Neural progenitor cell (in vitro differentiated cells): Measurements from ENCODE around the gene IFIT2.

ENCODE experiments used
- EZH2 ChIP-seq: fragments of 200-600 bp; sonication (generic); IDR thresholded peaks from 2 replicates; pipeline ENCODE4 v1.6.1; 2017; ENCODE audit warnings: antibody characterized with exemption, mild to moderate bottlenecking, moderate library complexity
- TF ChIP-seq, protein P1 (sequence below): fragments of 200-600 bp; sonication (generic); IDR thresholded peaks from 2 replicates; pipeline ENCODE4 v1.5.1; 2017; ENCODE audit warnings: antibody characterized with exemption, mild to moderate bottlenecking

DNA sequence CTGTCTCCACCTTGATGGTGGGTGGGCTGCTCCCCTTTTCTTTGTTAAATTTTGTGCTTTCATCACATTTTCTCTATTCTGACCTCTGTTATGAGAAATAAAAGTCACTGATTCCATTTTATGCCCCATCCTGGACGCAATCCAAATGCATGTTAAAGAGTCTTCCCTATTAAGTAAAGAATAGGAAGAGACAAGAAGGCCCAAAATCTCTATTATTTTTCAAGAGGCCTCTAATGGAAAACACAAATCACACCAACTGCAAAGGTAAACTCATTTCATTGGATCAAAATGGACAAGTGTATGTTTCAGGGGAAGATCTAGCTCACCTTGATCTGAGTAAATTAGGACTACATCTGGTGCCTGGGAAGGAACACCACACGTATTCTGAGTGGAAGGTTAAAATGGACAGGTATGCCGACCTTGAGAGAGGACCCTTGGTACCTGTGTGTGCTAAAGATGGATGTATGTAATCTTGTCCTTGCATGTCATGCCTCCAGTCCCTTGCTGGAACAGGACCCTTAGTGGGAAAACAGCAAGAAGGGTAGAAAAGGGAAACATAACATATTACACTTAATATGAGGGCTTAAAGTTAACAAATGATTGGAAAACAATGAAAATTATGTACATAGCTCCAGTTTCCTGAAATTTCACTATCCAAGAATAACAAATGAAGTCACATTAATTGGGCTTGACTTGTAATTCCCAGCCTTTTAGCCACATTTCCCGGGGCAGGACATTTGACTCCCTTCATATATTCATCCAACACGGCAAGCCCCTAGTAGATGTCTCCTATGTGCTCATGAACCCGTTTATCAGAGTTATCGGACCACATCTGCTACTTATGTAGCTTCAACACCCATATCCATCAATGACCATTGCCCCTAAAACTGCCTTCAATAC, 7.6 kb downstream of the IFIT2 start:
- TF ChIP-seq, protein P1, sequence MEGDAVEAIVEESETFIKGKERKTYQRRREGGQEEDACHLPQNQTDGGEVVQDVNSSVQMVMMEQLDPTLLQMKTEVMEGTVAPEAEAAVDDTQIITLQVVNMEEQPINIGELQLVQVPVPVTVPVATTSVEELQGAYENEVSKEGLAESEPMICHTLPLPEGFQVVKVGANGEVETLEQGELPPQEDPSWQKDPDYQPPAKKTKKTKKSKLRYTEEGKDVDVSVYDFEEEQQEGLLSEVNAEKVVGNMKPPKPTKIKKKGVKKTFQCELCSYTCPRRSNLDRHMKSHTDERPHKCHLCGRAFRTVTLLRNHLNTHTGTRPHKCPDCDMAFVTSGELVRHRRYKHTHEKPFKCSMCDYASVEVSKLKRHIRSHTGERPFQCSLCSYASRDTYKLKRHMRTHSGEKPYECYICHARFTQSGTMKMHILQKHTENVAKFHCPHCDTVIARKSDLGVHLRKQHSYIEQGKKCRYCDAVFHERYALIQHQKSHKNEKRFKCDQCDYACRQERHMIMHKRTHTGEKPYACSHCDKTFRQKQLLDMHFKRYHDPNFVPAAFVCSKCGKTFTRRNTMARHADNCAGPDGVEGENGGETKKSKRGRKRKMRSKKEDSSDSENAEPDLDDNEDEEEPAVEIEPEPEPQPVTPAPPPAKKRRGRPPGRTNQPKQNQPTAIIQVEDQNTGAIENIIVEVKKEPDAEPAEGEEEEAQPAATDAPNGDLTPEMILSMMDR: no peak
- no peak for TF ChIP-seq EZH2
